GM23338 (cell line): ENCODE measurements around the gene PLA2G1B. TPM values are rescaled to one million over a fixed set of nuclear protein-coding genes. Genes with fewer than 3 reads are reported as not detected.

ENCODE experiments used
- CREB1 ChIP-seq: fragments of 250-450 bp; sonication (Bioruptor Pico); IDR thresholded peaks from 2 replicates; pipeline ENCODE4 v1.5.0; 2020; ENCODE audit warnings: low read depth, mild to moderate bottlenecking, moderate library complexity
- EZH2phosphoT487 ChIP-seq: fragments of 200-600 bp; sonication (generic); IDR thresholded peaks from one replicate; pipeline ENCODE4 v1.8.1; 2018; ENCODE audit warnings: antibody characterized with exemption; ENCODE audit not compliant: unreplicated experiment
- NANOG ChIP-seq: IDR thresholded peaks from 2 replicates; pipeline ENCODE4 v1.6.1; 2016; ENCODE audit warnings: antibody characterized with exemption, borderline replicate concordance
- POLR2AphosphoS5 ChIP-seq: IDR thresholded peaks from 2 replicates; pipeline ENCODE4 v1.6.1; 2016; ENCODE audit warnings: antibody characterized with exemption, low read depth
- STAT1 ChIP-seq: IDR thresholded peaks from one replicate; pipeline ENCODE4 v1.6.1; 2016; ENCODE audit warnings: antibody characterized with exemption; ENCODE audit not compliant: unreplicated experiment
- ZNF114 ChIP-seq: fragments of 250-450 bp; sonication (Bioruptor Pico); IDR thresholded peaks from 2 replicates; pipeline ENCODE4 v1.5.0; 2020; ENCODE audit warnings: mild to moderate bottlenecking, moderate library complexity
- ZNF331 ChIP-seq: fragments of 250-450 bp; sonication (Bioruptor Pico); IDR thresholded peaks from 2 replicates; pipeline ENCODE4 v1.5.0; 2020; ENCODE audit warnings: low read depth, mild to moderate bottlenecking, moderate library complexity
- polyA plus RNA-seq: library from polyadenylated mRNA; unstranded; fragments of >200 nt; fragmentation: Nextera tagmentation; extraction: Ambion mirVana; gene quantifications from 2 replicates; pipeline ENCODE4 v1.2.1, GENCODE V29; 2016
- total RNA-seq: library from RNA; depleted of rRNA; stranded (reverse); fragments of >200 nt; shearing (Covaris generic); gene quantifications from 2 replicates; pipeline ENCODE4 v1.2.3, GENCODE V29; 2014
- TF ChIP-seq, protein P1 (sequence below): fragments of 250-450 bp; sonication (Bioruptor Pico); IDR thresholded peaks from 2 replicates; pipeline ENCODE4 v1.5.0; 2020; ENCODE audit warnings: mild to moderate bottlenecking, moderate library complexity
- TF ChIP-seq, protein P2 (sequence below): IDR thresholded peaks from 2 replicates; pipeline ENCODE4 v1.6.1; 2016; ENCODE audit warnings: antibody characterized with exemption
- TF ChIP-seq, protein P3 (sequence below), 2 experiments: fragments of 200-600 bp in 1 of 2; sonication (generic) in 1 of 2; conservative IDR thresholded peaks; 2 replicates each; pipeline versions ENCODE4 v1.5.1 to v1.6.1; 2016 to 2017; ENCODE audit warnings: antibody characterized with exemption in 2 of 2, low read depth in 2 of 2, mild to moderate bottlenecking in 2 of 2, moderate library complexity in 1 of 2

The PLA2G1B gene
- total and polyA plus RNA-seq, 2 experiments from 2014 or later, result not detected

DNA sequence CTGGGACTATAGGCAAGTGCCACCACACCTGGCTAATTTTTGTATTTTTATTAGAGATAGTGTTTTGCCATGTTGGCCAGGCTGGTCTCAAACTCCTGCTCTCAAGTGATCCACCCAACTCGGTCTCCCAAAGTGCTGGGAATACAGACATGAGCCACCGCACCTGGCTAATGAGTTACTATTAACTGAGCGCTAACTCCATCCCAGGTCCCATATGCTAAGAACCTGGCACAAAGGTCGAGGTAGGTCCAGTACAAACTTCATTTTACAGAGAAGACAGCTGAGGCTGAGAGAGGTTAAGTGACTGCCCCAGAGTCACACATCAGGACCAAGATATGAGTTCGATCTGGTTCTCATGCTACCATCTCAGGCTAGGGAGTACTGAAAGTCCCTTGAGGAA is 4.5 kb upstream of the PLA2G1B start (continued):
- TF ChIP-seq, protein P1, sequence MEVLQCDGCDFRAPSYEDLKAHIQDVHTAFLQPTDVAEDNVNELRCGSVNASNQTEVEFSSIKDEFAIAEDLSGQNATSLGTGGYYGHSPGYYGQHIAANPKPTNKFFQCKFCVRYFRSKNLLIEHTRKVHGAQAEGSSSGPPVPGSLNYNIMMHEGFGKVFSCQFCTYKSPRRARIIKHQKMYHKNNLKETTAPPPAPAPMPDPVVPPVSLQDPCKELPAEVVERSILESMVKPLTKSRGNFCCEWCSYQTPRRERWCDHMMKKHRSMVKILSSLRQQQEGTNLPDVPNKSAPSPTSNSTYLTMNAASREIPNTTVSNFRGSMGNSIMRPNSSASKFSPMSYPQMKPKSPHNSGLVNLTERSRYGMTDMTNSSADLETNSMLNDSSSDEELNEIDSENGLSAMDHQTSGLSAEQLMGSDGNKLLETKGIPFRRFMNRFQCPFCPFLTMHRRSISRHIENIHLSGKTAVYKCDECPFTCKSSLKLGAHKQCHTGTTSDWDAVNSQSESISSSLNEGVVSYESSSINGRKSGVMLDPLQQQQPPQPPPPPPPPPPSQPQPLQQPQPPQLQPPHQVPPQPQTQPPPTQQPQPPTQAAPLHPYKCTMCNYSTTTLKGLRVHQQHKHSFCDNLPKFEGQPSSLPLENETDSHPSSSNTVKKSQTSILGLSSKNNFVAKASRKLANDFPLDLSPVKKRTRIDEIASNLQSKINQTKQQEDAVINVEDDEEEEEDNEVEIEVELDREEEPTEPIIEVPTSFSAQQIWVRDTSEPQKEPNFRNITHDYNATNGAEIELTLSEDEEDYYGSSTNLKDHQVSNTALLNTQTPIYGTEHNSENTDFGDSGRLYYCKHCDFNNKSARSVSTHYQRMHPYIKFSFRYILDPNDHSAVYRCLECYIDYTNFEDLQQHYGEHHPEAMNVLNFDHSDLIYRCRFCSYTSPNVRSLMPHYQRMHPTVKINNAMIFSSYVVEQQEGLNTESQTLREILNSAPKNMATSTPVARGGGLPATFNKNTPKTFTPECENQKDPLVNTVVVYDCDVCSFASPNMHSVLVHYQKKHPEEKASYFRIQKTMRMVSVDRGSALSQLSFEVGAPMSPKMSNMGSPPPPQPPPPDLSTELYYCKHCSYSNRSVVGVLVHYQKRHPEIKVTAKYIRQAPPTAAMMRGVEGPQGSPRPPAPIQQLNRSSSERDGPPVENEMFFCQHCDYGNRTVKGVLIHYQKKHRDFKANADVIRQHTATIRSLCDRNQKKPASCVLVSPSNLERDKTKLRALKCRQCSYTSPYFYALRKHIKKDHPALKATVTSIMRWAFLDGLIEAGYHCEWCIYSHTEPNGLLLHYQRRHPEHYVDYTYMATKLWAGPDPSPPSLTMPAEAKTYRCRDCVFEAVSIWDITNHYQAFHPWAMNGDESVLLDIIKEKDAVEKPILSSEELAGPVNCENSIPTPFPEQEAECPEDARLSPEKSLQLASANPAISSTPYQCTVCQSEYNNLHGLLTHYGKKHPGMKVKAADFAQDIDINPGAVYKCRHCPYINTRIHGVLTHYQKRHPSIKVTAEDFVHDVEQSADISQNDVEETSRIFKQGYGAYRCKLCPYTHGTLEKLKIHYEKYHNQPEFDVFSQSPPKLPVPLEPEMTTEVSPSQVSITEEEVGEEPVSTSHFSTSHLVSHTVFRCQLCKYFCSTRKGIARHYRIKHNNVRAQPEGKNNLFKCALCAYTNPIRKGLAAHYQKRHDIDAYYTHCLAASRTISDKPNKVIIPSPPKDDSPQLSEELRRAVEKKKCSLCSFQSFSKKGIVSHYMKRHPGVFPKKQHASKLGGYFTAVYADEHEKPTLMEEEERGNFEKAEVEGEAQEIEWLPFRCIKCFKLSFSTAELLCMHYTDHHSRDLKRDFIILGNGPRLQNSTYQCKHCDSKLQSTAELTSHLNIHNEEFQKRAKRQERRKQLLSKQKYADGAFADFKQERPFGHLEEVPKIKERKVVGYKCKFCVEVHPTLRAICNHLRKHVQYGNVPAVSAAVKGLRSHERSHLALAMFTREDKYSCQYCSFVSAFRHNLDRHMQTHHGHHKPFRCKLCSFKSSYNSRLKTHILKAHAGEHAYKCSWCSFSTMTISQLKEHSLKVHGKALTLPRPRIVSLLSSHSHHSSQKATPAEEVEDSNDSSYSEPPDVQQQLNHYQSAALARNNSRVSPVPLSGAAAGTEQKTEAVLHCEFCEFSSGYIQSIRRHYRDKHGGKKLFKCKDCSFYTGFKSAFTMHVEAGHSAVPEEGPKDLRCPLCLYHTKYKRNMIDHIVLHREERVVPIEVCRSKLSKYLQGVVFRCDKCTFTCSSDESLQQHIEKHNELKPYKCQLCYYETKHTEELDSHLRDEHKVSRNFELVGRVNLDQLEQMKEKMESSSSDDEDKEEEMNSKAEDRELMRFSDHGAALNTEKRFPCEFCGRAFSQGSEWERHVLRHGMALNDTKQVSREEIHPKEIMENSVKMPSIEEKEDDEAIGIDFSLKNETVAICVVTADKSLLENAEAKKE (CRISPR knock-in tag), result no peak
- TF ChIP-seq, protein P2, sequence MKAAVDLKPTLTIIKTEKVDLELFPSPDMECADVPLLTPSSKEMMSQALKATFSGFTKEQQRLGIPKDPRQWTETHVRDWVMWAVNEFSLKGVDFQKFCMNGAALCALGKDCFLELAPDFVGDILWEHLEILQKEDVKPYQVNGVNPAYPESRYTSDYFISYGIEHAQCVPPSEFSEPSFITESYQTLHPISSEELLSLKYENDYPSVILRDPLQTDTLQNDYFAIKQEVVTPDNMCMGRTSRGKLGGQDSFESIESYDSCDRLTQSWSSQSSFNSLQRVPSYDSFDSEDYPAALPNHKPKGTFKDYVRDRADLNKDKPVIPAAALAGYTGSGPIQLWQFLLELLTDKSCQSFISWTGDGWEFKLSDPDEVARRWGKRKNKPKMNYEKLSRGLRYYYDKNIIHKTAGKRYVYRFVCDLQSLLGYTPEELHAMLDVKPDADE, result no peak
- TF ChIP-seq, protein P3, sequence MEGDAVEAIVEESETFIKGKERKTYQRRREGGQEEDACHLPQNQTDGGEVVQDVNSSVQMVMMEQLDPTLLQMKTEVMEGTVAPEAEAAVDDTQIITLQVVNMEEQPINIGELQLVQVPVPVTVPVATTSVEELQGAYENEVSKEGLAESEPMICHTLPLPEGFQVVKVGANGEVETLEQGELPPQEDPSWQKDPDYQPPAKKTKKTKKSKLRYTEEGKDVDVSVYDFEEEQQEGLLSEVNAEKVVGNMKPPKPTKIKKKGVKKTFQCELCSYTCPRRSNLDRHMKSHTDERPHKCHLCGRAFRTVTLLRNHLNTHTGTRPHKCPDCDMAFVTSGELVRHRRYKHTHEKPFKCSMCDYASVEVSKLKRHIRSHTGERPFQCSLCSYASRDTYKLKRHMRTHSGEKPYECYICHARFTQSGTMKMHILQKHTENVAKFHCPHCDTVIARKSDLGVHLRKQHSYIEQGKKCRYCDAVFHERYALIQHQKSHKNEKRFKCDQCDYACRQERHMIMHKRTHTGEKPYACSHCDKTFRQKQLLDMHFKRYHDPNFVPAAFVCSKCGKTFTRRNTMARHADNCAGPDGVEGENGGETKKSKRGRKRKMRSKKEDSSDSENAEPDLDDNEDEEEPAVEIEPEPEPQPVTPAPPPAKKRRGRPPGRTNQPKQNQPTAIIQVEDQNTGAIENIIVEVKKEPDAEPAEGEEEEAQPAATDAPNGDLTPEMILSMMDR (conservative IDR thresholded peaks at IDR 0.05; ENCODE audit: low read depth in 2 of 2), result no peak
- TF ChIP-seq POLR2AphosphoS5 (no peak), CREB1 (CRISPR knock-in tag) (no peak), STAT1 (no peak), NANOG (no peak), ZNF114 (CRISPR knock-in tag) (no peak), ZNF331 (no peak), EZH2phosphoT487 (no peak)
